Aorta (tissue), 5 donors: ENCODE data around the gene CMC4. TPM values are rescaled to one million over a fixed set of nuclear protein-coding genes. Genes with fewer than 3 reads are reported as not detected.

ENCODE experiments used
- ATAC-seq: fragments of 200-7000 bp; cut with Tn5 transposase; one replicate; pipeline ENCODE4 v1.9.1; 2022; ENCODE audit warnings: moderate library complexity; ENCODE audit not compliant: low FRiP score
- DNase-seq, 2 donors: peaks; one replicate each; pipeline ENCODE4 v3.0.0-alpha.2; 2020
- H3K27ac ChIP-seq, 2 donors: one replicate each; pipeline ENCODE4 v1.5.1; 2013; ENCODE audit warnings: low read length in 2 of 2, mild to moderate bottlenecking in 2 of 2, moderate library complexity in 2 of 2, control low read depth in 1 of 2, inconsistent platforms in 1 of 2, low read depth in 1 of 2
- H3K27me3 ChIP-seq, 2 donors: one replicate each; pipeline ENCODE4 v1.6.1; 2013; ENCODE audit warnings: control low read depth in 1 of 2, low read length in 1 of 2, mild to moderate bottlenecking in 1 of 2, moderate library complexity in 1 of 2; ENCODE audit not compliant: insufficient read depth in 2 of 2, control insufficient read depth in 1 of 2
- H3K36me3 ChIP-seq, 2 donors: one replicate each; pipeline ENCODE4 v1.6.1; 2013; ENCODE audit warnings: control low read depth in 1 of 2, low read length in 1 of 2, mild to moderate bottlenecking in 1 of 2; ENCODE audit not compliant: insufficient read depth in 2 of 2, control insufficient read depth in 1 of 2
- H3K4me1 ChIP-seq, 2 donors: one replicate each; pipeline ENCODE4 v1.6.1; 2013; ENCODE audit warnings: low read length in 2 of 2, control low read depth in 1 of 2, mild to moderate bottlenecking in 1 of 2, moderate library complexity in 1 of 2; ENCODE audit not compliant: insufficient read depth in 2 of 2, control insufficient read depth in 1 of 2
- H3K4me3 ChIP-seq, 2 donors: one replicate each; pipeline ENCODE4 v1.5.1; 2013; ENCODE audit warnings: low read length in 2 of 2, control low read depth in 1 of 2, mild to moderate bottlenecking in 1 of 2
- H3K9me3 ChIP-seq: one replicate; pipeline ENCODE4 v1.6.1; 2013; ENCODE audit warnings: mild to moderate bottlenecking, low read length; ENCODE audit not compliant: control insufficient read depth
- WGBS, 2 donors: extraction: QIAGEN DNeasy Blood & Tissue Kit; methylation state at CpG; one replicate each; pipeline ENCODE4 v1.1.7; 2013; 5-methylcytosine and 5-hydroxymethylcytosine counted together
- intact Hi-C, 2 donors: fragments of 100-400 bp; cut with DNase I; formaldehyde crosslinking; loops; one replicate each; pipeline versions ENCODE4 v1.14.2 to v1.15.0; 2022
- polyA plus RNA-seq, 2 donors: library from polyadenylated mRNA; stranded (reverse); fragments of 200-250 nt; gene quantifications; one replicate each; pipeline ENCODE4 v1.2.3, GENCODE V29; 2013
- total RNA-seq, 2 donors: library from RNA; stranded (reverse); fragmentation: NEBNext Ultra II Directional; extraction: Animal tissue kit (Norgen Biotek cat#: 25700); gene quantifications; one replicate each; pipeline ENCODE4 v1.2.1, GENCODE V29; 2021
- donor health status: healthy with polysubstance abuse.
- donor health status: Bipolar disorder and iron deficiency.
- donor health status: DM: no; HTN: no; CAD: no.
- donor health status: DM: no; HTN: no; CAD: no.
- donor health status: DM: yes; HTN: yes; CAD: no.

CMC4 gene
- total and polyA plus RNA-seq, 4 donors: 4.8 to 31.6 (median 17.2) TPM

GRCh38 chrX:155046129-155046810 lies 24.7 kb downstream of the CMC4 start:
- intact Hi-C loops: no loop called here
- H3K4me3 ChIP-seq: no peak overlapping the region
- DNase-seq: no peak

DNA sequence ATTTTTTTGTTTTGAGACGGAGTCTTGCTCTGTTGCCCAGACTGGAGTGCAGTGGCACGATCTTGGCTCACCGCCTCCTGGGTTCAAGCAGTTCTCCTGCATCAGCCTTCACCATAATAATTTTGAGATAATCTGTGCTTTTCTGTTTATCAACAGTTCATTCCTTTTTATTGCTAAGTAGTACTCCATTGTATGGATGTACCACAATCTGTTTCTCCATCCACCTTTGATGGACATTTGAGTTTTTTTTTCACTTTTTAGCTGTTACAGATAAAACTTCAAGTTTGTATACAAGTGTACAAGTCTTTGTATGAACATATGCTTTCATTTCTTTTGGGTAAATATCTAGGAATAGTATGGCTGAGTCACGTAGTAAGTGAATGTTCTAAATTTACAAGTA lies 35.2 kb downstream of the CMC4 start:
- Histone ChIP-seq H3K9me3 (no peaks in the 10 kb centered on the region), H3K27me3 (no peaks in the 10 kb centered on the region), H3K4me1 (no peaks in the 10 kb centered on the region), H3K27ac (no peak overlapping the region), H3K4me3 (no peak overlapping the region), H3K36me3 (no peaks in the 10 kb centered on the region)
- 95 to 97% methylated on average over 4 of the region's 4 CpGs for WGBS, 2 donors
- DNase-seq (no peak), ATAC-seq (no peak)
- intact Hi-C loops: no loop called here

More at GRCh38 chrX:155046129-155046810, 24.7 kb downstream of the CMC4 start:
- H3K27me3 ChIP-seq: no peaks in the 10 kb centered on the region
- WGBS, 2 donors: 63 to 86% methylated on average over 6 of the region's 6 CpGs
- H3K27ac ChIP-seq: no peak overlapping the region
- no peaks in the 10 kb centered on the region for H3K9me3 ChIP-seq
- H3K4me1 ChIP-seq: no peaks in the 10 kb centered on the region
- peaks cover 0 to 4% of the 10 kb centered on the region in 2 donors for H3K36me3 ChIP-seq
- ATAC-seq: no peak

DNA sequence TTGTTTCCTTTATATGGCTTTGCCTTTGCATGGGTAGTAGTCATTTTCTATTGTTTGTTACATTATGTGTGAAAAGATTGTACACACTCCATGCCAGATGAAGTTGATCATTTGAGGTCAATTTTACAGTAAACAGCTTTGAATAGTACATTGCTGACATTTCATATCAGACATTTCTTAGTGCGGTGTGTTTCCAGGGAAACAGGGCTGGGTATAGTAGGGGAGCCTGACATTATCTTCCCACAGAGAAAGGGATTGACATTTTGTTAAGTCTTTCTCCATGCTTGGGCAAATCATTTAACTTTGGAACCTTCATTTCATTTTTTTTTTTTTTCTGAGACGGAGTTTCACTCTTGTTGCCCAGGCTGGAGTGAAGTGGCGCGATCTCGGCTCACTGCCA lies 39.3 kb downstream of the CMC4 start:
- no peak overlapping the region for H3K27ac ChIP-seq
- intact Hi-C loops: loop anchor here in 1 of 2 donors (5.0 kb wide), 1 partner anchor 36 kb away; no protein-coding TSS in a partner anchor
- no peak overlapping the region for H3K4me3 ChIP-seq
- no peaks in the 10 kb centered on the region for H3K27me3 ChIP-seq
- no peak for DNase-seq
- ATAC-seq: no peak
- H3K9me3 ChIP-seq: no peaks in the 10 kb centered on the region
- no peaks in the 10 kb centered on the region for H3K36me3 ChIP-seq
- 85 to 94% methylated on average over 5 of the region's 5 CpGs for WGBS, 2 donors
- H3K4me1 ChIP-seq: no peaks in the 10 kb centered on the region

- Histone ChIP-seq H3K36me3 (no peaks in the 10 kb centered on the region), H3K4me1 (no peaks in the 10 kb centered on the region), H3K27me3 (no peaks in the 10 kb centered on the region), H3K27ac (peak overlapping the region in 1 of 2 donors; percentile 33), H3K9me3 (no peaks in the 10 kb centered on the region), H3K4me3 (no peak overlapping the region)
- ATAC-seq: no peak
- no peak for DNase-seq
- intact Hi-C loops: no loop called here
- WGBS, 2 donors: 61 to 64% methylated on average over 2 of the region's 2 CpGs
Observed at GRCh38 chrX:155028877-155029291, 42.1 kb downstream of the CMC4 start.

DNA sequence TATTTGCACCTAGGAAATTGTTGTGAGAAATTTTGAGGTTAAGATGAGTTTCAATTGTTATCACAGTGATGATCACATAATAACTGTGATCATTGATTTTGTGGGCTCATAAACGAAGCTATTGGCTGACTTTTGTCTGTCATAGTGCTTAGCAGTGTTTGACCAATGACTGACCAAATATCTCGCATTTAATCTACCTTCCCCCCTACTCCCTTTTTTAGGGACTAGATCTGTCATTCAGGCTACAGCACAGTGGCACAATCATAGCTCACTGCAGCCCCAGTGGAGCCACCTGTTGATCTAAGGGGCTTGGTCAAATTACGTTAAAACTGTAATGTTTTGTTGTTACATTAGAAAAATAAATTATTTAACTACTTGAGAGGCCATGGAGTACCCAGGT lies 42.8 kb downstream of the CMC4 start:
- Histone ChIP-seq H3K27me3 (no peaks in the 10 kb centered on the region), H3K27ac (no peak overlapping the region), H3K36me3 (no peaks in the 10 kb centered on the region), H3K9me3 (no peaks in the 10 kb centered on the region), H3K4me1 (no peaks in the 10 kb centered on the region), H3K4me3 (peak overlapping the region in 1 of 2 donors; percentile 14)
- intact Hi-C loops: no loop called here
- no peak for DNase-seq
- ATAC-seq: no peak
- WGBS, 2 donors: 25 to 35% methylated on average over 3 of the region's 3 CpGs

DNA sequence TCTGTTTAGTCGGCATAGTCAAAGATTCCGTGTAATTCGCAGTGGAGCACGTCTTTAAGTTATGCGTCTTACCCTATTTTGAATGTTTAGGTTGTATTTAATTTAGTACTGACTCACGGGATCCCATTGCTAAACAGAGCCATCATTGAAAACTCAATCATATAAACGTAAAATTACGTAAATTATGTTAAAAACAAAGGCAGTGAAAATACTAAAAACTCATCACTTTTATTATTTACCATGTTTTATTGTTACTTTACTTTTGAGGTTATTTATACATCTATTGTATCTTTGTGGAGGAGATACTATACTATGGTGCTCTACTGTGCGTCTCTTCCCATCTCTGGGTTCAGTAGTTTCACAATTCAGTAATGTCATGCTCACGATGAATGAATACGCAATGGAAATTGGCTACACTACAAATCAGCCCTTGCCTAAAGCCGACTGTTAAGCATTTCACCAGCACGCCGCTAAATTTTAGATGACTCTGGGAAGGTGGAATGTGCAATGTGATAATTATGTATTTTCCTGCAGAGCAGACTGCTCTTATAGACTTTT lies 43.3 kb downstream of the CMC4 start:
- intact Hi-C loops: no loop called here
- Histone ChIP-seq H3K4me3 (peak overlapping the region; percentile 35 to 49), H3K9me3 (no peaks in the 10 kb centered on the region), H3K36me3 (no peaks in the 10 kb centered on the region), H3K4me1 (no peaks in the 10 kb centered on the region), H3K27ac (peak overlapping the region; percentile 43 to 69), H3K27me3 (no peaks in the 10 kb centered on the region)
- ATAC-seq: peak; percentile 64
- DNase-seq: no peak
- 1 to 33% methylated on average over 14 of the region's 14 CpGs for WGBS, 2 donors

GRCh38 chrX:155026727-155027508 lies 44.0 kb downstream of the CMC4 start, which contains the start of gene FUNDC2:
TSS of gene FUNDC2 (plus strand) at chrX:155026844. CDS start at chrX:155026939, 95 bp downstream.
- H3K4me1 ChIP-seq: no peaks in the 10 kb centered on the region
- no peaks in the 10 kb centered on the region for H3K9me3 ChIP-seq
- peak within 1 kb of the TSS; percentile 43 to 69 for H3K27ac ChIP-seq
- peak; percentile 95 for ATAC-seq
- intact Hi-C loops: no loop called here
- 0 to 32% methylated on average over 68 to 82 of the region's 82 CpGs for WGBS, 2 donors
- H3K36me3 ChIP-seq: no peaks in the 10 kb centered on the region
- peak; percentile 96 for DNase-seq
- H3K4me3 ChIP-seq: peak within 1 kb of the TSS; percentile 35 to 49
- no peaks in the 10 kb centered on the region for H3K27me3 ChIP-seq

DNA sequence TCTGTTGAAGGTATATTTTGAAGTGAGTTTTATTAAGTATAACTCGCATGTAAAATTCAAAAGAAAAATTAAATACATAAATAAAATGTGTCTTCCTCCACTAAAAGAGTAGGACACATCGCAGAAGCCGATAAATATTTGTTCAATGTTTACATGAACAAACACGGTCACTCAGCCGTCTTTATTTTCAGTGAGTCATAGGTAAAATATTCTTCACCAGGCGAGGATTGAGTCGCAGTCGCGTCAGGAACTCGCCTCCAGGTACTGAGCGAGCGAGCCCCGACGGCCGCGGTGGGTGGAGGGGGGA lies 44.6 kb downstream of the CMC4 start:
- ATAC-seq (no peak), DNase-seq (no peak)
- Histone ChIP-seq H3K27me3 (no peaks in the 10 kb centered on the region), H3K4me3 (no peak overlapping the region), H3K4me1 (no peaks in the 10 kb centered on the region), H3K27ac (peak overlapping the region in 1 of 2 donors; percentile 11), H3K36me3 (no peaks in the 10 kb centered on the region), H3K9me3 (no peaks in the 10 kb centered on the region)
- intact Hi-C loops: no loop called here
- WGBS, 2 donors: 1 to 47% methylated on average over 16 of the region's 16 CpGs
